ENCODE results near the gene SEC14L6. TPM values are rescaled to one million over a fixed set of nuclear protein-coding genes. Genes with fewer than 3 reads are reported as not detected.

The SEC14L6 gene
- total RNA-seq, 2 experiments from 2014 or later, result not detected

DNA sequence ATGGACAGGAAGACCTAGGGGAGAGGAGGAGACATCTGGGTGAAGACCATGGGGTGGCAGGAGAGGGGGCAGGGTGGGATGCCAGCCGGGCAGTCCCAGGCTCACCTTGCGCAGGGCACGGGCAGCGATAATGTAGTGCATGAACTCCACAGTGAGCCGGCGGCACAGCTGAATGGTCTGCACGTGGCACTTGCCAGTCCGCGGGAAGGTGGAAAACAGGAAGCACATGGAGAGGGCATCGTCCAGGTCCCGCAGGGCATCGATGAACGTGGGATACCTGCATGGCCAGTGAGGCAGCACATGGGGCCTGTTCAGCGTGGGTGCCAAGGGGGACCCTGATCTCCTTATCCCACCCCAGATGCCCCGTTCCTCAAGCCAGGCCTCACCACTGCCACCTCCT, 37.9 kb upstream of the SEC14L6 start:
- H3K27me3 Mint-ChIP-seq, result no peaks in the 10 kb centered on the region
- H3K9me3 Mint-ChIP-seq, result no peaks in the 10 kb centered on the region
- DNase-seq (no peak), ATAC-seq (ENCODE audit: poor library complexity) (no peak)
- H3K4me3 Mint-ChIP-seq, result no peak overlapping the region
- Histone ChIP-seq H3K27ac (ENCODE audit: low read depth in 1 of 2, low read length in 2 of 2) (no peak overlapping the region), H3K4me1 (ENCODE audit: insufficient read depth, low read length) (no peaks in the 10 kb centered on the region), H3K9me3 (ENCODE audit: control insufficient read depth in 1 of 2, insufficient read depth in 1 of 2, low read length in 2 of 2) (peaks cover 0 to 16% of the 10 kb centered on the region in 2 experiments), H3K27me3 (ENCODE audit: control insufficient read depth in 1 of 2, insufficient read depth in 2 of 2, low read length in 2 of 2) (no peaks in the 10 kb centered on the region), H3K36me3 (ENCODE audit: insufficient read depth, low read length) (peaks cover 98% of the 10 kb centered on the region), H3K4me3 (ENCODE audit: low read length) (no peak overlapping the region)
- H3K27ac Mint-ChIP-seq, result no peak overlapping the region
- no peaks in the 10 kb centered on the region for H3K4me1 Mint-ChIP-seq (ENCODE audit: low read depth)
- ChIA-PET POLR2A (no interaction called here), CTCF (no interaction called here)
- TF ChIP-seq, protein P1, sequence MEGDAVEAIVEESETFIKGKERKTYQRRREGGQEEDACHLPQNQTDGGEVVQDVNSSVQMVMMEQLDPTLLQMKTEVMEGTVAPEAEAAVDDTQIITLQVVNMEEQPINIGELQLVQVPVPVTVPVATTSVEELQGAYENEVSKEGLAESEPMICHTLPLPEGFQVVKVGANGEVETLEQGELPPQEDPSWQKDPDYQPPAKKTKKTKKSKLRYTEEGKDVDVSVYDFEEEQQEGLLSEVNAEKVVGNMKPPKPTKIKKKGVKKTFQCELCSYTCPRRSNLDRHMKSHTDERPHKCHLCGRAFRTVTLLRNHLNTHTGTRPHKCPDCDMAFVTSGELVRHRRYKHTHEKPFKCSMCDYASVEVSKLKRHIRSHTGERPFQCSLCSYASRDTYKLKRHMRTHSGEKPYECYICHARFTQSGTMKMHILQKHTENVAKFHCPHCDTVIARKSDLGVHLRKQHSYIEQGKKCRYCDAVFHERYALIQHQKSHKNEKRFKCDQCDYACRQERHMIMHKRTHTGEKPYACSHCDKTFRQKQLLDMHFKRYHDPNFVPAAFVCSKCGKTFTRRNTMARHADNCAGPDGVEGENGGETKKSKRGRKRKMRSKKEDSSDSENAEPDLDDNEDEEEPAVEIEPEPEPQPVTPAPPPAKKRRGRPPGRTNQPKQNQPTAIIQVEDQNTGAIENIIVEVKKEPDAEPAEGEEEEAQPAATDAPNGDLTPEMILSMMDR (IDR thresholded peaks at IDR 0.05), result no peak
- intact Hi-C loops (cut with DNase I, micrococcal nuclease), result no loop called here
- H3K36me3 Mint-ChIP-seq (ENCODE audit: low read depth), result peaks cover 97% of the 10 kb centered on the region

- TF ChIP-seq, protein P1 (IDR thresholded peaks at IDR 0.05), result no peak
- no peak overlapping the region for H3K4me3 ChIP-seq (ENCODE audit: low read length)
- Mint-ChIP-seq H3K4me3 (no peak overlapping the region), H3K36me3 (ENCODE audit: low read depth) (peaks cover 97% of the 10 kb centered on the region), H3K27ac (no peak overlapping the region), H3K27me3 (no peaks in the 10 kb centered on the region), H3K4me1 (ENCODE audit: low read depth) (no peaks in the 10 kb centered on the region), H3K9me3 (no peaks in the 10 kb centered on the region)
- H3K27ac ChIP-seq (ENCODE audit: low read depth in 1 of 2, low read length in 2 of 2), result no peak overlapping the region
- POLR2A ChIA-PET, result no interaction called here
- H3K27me3 ChIP-seq (ENCODE audit: control insufficient read depth in 1 of 2, insufficient read depth in 2 of 2, low read length in 2 of 2), result no peaks in the 10 kb centered on the region
- no peak for DNase-seq
- H3K9me3 ChIP-seq (ENCODE audit: control insufficient read depth in 1 of 2, insufficient read depth in 1 of 2, low read length in 2 of 2), result peaks cover 0 to 16% of the 10 kb centered on the region in 2 experiments
- ATAC-seq (ENCODE audit: poor library complexity), result no peak
- H3K4me1 ChIP-seq (ENCODE audit: insufficient read depth, low read length), result no peaks in the 10 kb centered on the region
- CTCF ChIA-PET, result no interaction called here
- peaks cover 96% of the 10 kb centered on the region for H3K36me3 ChIP-seq (ENCODE audit: insufficient read depth, low read length)
- intact Hi-C loops (cut with DNase I, micrococcal nuclease), result no loop called here
Observed at GRCh38 chr22:30582788-30583545, 36.4 kb upstream of the SEC14L6 start.

GRCh38 chr22:30582051-30582450, 35.5 kb upstream of the SEC14L6 start:
- no peak for ATAC-seq (ENCODE audit: poor library complexity)
- POLR2A ChIA-PET, result no interaction called here
- intact Hi-C loops (cut with DNase I, micrococcal nuclease), result no loop called here

More at GRCh38 chr22:30582051-30582450, 35.5 kb upstream of the SEC14L6 start:
- Mint-ChIP-seq H3K36me3 (ENCODE audit: low read depth) (peaks cover 97% of the 10 kb centered on the region), H3K27me3 (no peaks in the 10 kb centered on the region), H3K9me3 (no peaks in the 10 kb centered on the region), H3K27ac (no peak overlapping the region), H3K4me1 (ENCODE audit: low read depth) (no peaks in the 10 kb centered on the region), H3K4me3 (no peak overlapping the region)
- Histone ChIP-seq H3K27me3 (ENCODE audit: control insufficient read depth in 1 of 2, insufficient read depth in 2 of 2, low read length in 2 of 2) (no peaks in the 10 kb centered on the region), H3K36me3 (ENCODE audit: insufficient read depth, low read length) (peaks cover 94% of the 10 kb centered on the region), H3K4me3 (ENCODE audit: low read length) (no peak overlapping the region), H3K27ac (ENCODE audit: low read depth in 1 of 2, low read length in 2 of 2) (no peak overlapping the region), H3K9me3 (ENCODE audit: control insufficient read depth in 1 of 2, insufficient read depth in 1 of 2, low read length in 2 of 2) (peaks cover 0 to 16% of the 10 kb centered on the region in 2 experiments), H3K4me1 (ENCODE audit: insufficient read depth, low read length) (no peaks in the 10 kb centered on the region)
- TF ChIP-seq, protein P1 (IDR thresholded peaks at IDR 0.05), result no peak
- CTCF ChIA-PET, result no interaction called here
- no peak for DNase-seq
